ENCODE measurements around the gene MFGE8.
"Not testable (repeated sequence)": the region's sequence is repeated elsewhere in the genome, so short reads cannot be mapped to it uniquely, and the experiment has no call there.

MFGE8 gene

DNA sequence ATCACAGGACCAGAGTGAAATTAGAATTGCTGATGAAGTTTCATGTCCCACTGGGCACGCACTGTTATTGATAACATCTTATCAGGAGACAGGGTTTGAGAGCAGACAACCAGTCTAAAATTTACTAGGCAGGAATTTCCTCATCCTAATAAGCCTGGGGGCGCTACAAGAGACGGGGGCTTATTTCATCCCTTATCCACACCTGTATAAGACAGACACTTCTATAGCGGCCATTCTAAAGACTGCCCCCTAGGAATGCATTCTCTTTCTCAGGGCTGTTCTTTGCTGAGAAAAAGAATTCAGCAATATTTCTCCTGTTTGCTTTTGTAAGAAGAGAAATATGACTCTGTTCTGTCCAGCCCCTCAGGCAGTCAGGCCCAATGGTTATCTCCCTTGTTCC, 21.3 kb upstream of the MFGE8 start:
- not testable (repeated sequence) for H3K4me2 ChIP-seq (ENCODE audit: low read length); H3K27ac ChIP-seq (ENCODE audit: low read depth, low read length); H4K5ac ChIP-seq (ENCODE audit: low read length); H3K23ac ChIP-seq (ENCODE audit: low read length); H3K27me3 ChIP-seq (ENCODE audit: insufficient read depth, low read length, poor library complexity); H3K79me1 ChIP-seq (ENCODE audit: low read length); H3K4ac ChIP-seq (ENCODE audit: low read depth, low read length); H2BK120ac ChIP-seq (ENCODE audit: low read depth, low read length); H3K56ac ChIP-seq (ENCODE audit: low read length); H3K79me2 ChIP-seq (ENCODE audit: control insufficient read depth, insufficient read depth, low read length); H3K4me1 ChIP-seq (ENCODE audit: control insufficient read depth, low read depth, low read length); H3K9ac ChIP-seq (ENCODE audit: low read length); H3K18ac ChIP-seq (ENCODE audit: low read length); H2BK5ac ChIP-seq (ENCODE audit: low read length); H3K36me3 ChIP-seq (ENCODE audit: control insufficient read depth, insufficient read depth, low read length); H2AK5ac ChIP-seq (ENCODE audit: low read length); H4K8ac ChIP-seq (ENCODE audit: low read depth, low read length); H3K4me3 ChIP-seq (ENCODE audit: low read length); DNase-seq; H2BK15ac ChIP-seq (replicated peaks; ENCODE audit: low read depth)
- no CpG with 5 or more reads among the region's 4 CpGs for WGBS (ENCODE audit: extremely low coverage, insufficient coverage, low lambda C conversion rate)

DNA sequence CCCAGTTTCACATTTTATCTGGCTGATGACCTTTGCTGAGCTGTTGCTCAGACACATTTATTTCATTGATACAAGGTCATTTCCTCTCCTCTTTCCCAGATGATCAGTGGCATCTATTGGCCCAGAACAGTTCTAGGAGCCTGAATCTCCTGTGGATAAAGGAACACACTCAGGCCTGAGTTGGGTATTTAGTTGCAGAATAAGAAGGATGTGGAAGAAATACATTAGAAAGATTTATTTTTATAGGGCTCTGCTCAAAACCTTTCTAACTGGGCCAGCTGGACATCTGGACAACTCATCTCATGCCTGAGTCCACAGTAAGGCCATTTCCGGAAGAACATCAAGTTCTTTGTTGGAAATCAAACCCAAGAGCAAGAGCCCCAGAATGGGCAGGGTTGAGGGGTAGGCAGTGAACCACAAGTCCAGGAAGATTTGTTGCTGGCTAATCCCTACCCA, 19.7 kb upstream of the MFGE8 start:
- Histone ChIP-seq H3K79me1 (ENCODE audit: low read length) (no peaks in the 10 kb centered on the region), H3K27ac (ENCODE audit: low read depth, low read length) (no peak overlapping the region), H2BK15ac (replicated peaks; ENCODE audit: low read depth) (no peak overlapping the region)

DNA sequence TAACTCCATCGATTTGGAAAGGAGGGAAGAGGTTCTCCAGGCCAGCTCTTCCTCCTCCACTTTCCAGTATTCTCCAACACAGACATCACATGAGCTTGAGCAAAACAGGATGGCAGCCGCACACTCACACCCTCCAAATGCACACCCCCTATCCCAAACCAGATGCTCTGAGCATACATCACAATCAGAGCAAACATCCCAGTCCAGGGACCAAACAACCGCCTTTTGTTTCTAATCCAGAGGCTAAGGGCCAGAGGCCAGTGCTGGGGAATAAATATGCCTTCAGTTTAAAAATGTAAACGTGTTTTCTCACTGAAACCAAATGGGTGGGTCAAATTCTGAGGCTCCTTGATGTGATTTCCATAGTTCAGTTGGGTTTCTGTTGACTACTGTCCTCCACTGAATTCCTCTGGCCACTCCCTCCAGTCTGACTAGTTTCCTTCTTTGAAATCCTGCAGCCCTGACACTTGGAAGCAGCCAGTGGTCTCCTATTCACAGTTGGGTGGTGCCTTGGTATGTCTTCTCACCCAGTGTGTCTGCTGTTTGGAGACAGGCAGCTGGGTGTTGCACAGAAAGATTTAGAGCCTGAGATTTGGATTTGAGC, 19.2 kb upstream of the MFGE8 start:
- H2BK15ac ChIP-seq (replicated peaks; ENCODE audit: low read depth), result no peak overlapping the region
- H3K4ac ChIP-seq (ENCODE audit: low read depth, low read length), result no peak overlapping the region
- no peaks in the 10 kb centered on the region for H3K79me1 ChIP-seq (ENCODE audit: low read length)
- no peak overlapping the region for H3K18ac ChIP-seq (ENCODE audit: low read length)
- H2AK5ac ChIP-seq (ENCODE audit: low read length), result no peak overlapping the region
- no peak overlapping the region for H3K9ac ChIP-seq (ENCODE audit: low read length)
- H3K23ac ChIP-seq (ENCODE audit: low read length), result no peak overlapping the region
- no peak overlapping the region for H3K27ac ChIP-seq (ENCODE audit: low read depth, low read length)
- H3K4me3 ChIP-seq (ENCODE audit: low read length), result no peak overlapping the region
- no peak overlapping the region for H4K8ac ChIP-seq (ENCODE audit: low read depth, low read length)
- DNase-seq, result no peak
- H3K27me3 ChIP-seq (ENCODE audit: insufficient read depth, low read length, poor library complexity), result no peaks in the 10 kb centered on the region
- no peaks in the 10 kb centered on the region for H3K36me3 ChIP-seq (ENCODE audit: control insufficient read depth, insufficient read depth, low read length)
- no peak overlapping the region for H3K4me2 ChIP-seq (ENCODE audit: low read length)
- WGBS (ENCODE audit: extremely low coverage, insufficient coverage, low lambda C conversion rate), result no CpG with 5 or more reads among the region's 4 CpGs
- no peaks in the 10 kb centered on the region for H3K79me2 ChIP-seq (ENCODE audit: control insufficient read depth, insufficient read depth, low read length)
- no peak overlapping the region for H2BK5ac ChIP-seq (ENCODE audit: low read length)
- no peak overlapping the region for H3K56ac ChIP-seq (ENCODE audit: low read length)
- H2BK120ac ChIP-seq (ENCODE audit: low read depth, low read length), result no peak overlapping the region
- no peak overlapping the region for H4K5ac ChIP-seq (ENCODE audit: low read length)
- H3K4me1 ChIP-seq (ENCODE audit: control insufficient read depth, low read depth, low read length), result no peaks in the 10 kb centered on the region

More for the DNA sequence above, 19.7 kb upstream of the MFGE8 start:
- H3K36me3 ChIP-seq (ENCODE audit: control insufficient read depth, insufficient read depth, low read length), result no peaks in the 10 kb centered on the region
- H2BK5ac ChIP-seq (ENCODE audit: low read length), result no peak overlapping the region
- H4K5ac ChIP-seq (ENCODE audit: low read length), result no peak overlapping the region
- H2AK5ac ChIP-seq (ENCODE audit: low read length), result no peak overlapping the region
- H3K9ac ChIP-seq (ENCODE audit: low read length), result no peak overlapping the region
- no peaks in the 10 kb centered on the region for H3K27me3 ChIP-seq (ENCODE audit: insufficient read depth, low read length, poor library complexity)
- no peak overlapping the region for H3K18ac ChIP-seq (ENCODE audit: low read length)
- H4K8ac ChIP-seq (ENCODE audit: low read depth, low read length), result no peak overlapping the region
- no CpG with 5 or more reads among the region's 1 CpG for WGBS (ENCODE audit: extremely low coverage, insufficient coverage, low lambda C conversion rate)
- H3K4ac ChIP-seq (ENCODE audit: low read depth, low read length), result no peak overlapping the region
- no peaks in the 10 kb centered on the region for H3K4me1 ChIP-seq (ENCODE audit: control insufficient read depth, low read depth, low read length)
- H2BK120ac ChIP-seq (ENCODE audit: low read depth, low read length), result no peak overlapping the region
- H3K79me2 ChIP-seq (ENCODE audit: control insufficient read depth, insufficient read depth, low read length), result no peaks in the 10 kb centered on the region
- DNase-seq, result no peak
- no peak overlapping the region for H3K4me3 ChIP-seq (ENCODE audit: low read length)
- no peak overlapping the region for H3K23ac ChIP-seq (ENCODE audit: low read length)
- H3K4me2 ChIP-seq (ENCODE audit: low read length), result no peak overlapping the region
- H3K56ac ChIP-seq (ENCODE audit: low read length), result no peak overlapping the region

DNA sequence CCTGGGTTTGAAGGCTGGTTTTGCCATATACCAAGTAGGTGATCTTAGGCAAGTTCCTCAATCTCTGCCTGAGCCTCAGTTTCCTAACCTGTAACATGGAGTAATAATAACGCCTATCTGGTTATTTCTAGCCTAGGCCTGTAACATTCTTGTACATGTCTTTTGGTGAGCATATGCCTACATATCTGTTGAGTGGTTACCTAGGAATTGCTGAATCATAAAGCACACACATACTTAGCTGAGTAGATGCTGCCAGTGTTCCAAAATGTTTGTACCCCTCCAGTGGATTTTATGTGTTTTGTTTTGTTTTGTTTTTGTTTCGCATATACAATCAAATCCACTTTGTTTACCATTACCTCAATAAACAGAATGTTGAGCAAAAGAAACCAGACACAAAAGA, 17.4 kb upstream of the MFGE8 start:
- WGBS (ENCODE audit: extremely low coverage, insufficient coverage, low lambda C conversion rate), result no CpG with 5 or more reads among the region's 2 CpGs
- no peak overlapping the region for H2BK120ac ChIP-seq (ENCODE audit: low read depth, low read length)
- H3K79me2 ChIP-seq (ENCODE audit: control insufficient read depth, insufficient read depth, low read length), result no peaks in the 10 kb centered on the region
- H2BK5ac ChIP-seq (ENCODE audit: low read length), result no peak overlapping the region
- H2BK15ac ChIP-seq (replicated peaks; ENCODE audit: low read depth), result no peak overlapping the region
- H3K56ac ChIP-seq (ENCODE audit: low read length), result no peak overlapping the region
- no peaks in the 10 kb centered on the region for H3K36me3 ChIP-seq (ENCODE audit: control insufficient read depth, insufficient read depth, low read length)
- H3K27me3 ChIP-seq (ENCODE audit: insufficient read depth, low read length, poor library complexity), result no peaks in the 10 kb centered on the region
- H3K4ac ChIP-seq (ENCODE audit: low read depth, low read length), result no peak overlapping the region
- H4K5ac ChIP-seq (ENCODE audit: low read length), result no peak overlapping the region
- H3K4me3 ChIP-seq (ENCODE audit: low read length), result no peak overlapping the region
- no peaks in the 10 kb centered on the region for H3K79me1 ChIP-seq (ENCODE audit: low read length)
- no peak overlapping the region for H3K18ac ChIP-seq (ENCODE audit: low read length)
- no peak for DNase-seq
- no peak overlapping the region for H2AK5ac ChIP-seq (ENCODE audit: low read length)
- H3K4me1 ChIP-seq (ENCODE audit: control insufficient read depth, low read depth, low read length), result no peaks in the 10 kb centered on the region
- H3K23ac ChIP-seq (ENCODE audit: low read length), result no peak overlapping the region
- H3K27ac ChIP-seq (ENCODE audit: low read depth, low read length), result no peak overlapping the region
- no peak overlapping the region for H3K9ac ChIP-seq (ENCODE audit: low read length)
- no peak overlapping the region for H3K4me2 ChIP-seq (ENCODE audit: low read length)
- H4K8ac ChIP-seq (ENCODE audit: low read depth, low read length), result no peak overlapping the region

DNA sequence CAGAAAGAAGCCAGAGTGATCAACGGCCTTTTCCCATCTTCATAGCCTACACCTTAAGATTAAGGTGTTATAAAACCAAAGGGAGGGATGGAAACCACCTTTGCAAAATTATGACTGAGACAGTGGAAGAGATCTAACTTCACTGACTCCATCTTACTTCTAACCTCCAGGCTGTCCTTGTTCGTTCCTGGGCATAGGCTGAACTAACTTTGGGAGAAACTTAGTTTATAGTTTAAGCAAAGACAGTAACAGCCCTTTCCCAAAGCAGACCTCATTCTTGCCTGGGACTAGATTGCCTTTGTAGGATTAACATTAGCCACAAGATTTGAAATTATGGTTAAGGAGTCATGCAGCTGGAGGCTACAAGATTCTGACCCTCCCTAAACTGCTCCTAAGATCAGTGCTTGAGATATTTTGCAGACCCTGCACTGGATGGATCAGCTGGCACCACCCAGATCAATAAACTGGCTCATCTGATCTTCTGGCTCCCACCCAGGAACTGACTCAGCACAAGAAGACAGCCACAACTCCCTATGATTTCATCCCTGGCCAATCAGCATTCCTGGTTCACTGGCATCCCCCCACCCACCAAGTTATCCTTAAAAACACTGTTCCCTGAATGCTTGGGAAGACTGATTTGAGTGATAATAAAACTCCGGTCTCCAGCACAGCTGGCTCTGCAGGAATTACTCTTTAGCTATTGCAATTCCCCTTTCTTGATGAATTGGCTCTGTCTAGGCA, 16.3 kb upstream of the MFGE8 start:
- H3K79me2 ChIP-seq (ENCODE audit: control insufficient read depth, insufficient read depth, low read length); H3K4me2 ChIP-seq (ENCODE audit: low read length); H3K4ac ChIP-seq (ENCODE audit: low read depth, low read length); H3K4me3 ChIP-seq (ENCODE audit: low read length); H3K36me3 ChIP-seq (ENCODE audit: control insufficient read depth, insufficient read depth, low read length); H2BK120ac ChIP-seq (ENCODE audit: low read depth, low read length); H4K8ac ChIP-seq (ENCODE audit: low read depth, low read length); H2BK15ac ChIP-seq (replicated peaks; ENCODE audit: low read depth); H3K9ac ChIP-seq (ENCODE audit: low read length); H4K5ac ChIP-seq (ENCODE audit: low read length); H2BK5ac ChIP-seq (ENCODE audit: low read length); H3K56ac ChIP-seq (ENCODE audit: low read length); H3K18ac ChIP-seq (ENCODE audit: low read length); H3K27ac ChIP-seq (ENCODE audit: low read depth, low read length); H3K27me3 ChIP-seq (ENCODE audit: insufficient read depth, low read length, poor library complexity); DNase-seq; H2AK5ac ChIP-seq (ENCODE audit: low read length); H3K23ac ChIP-seq (ENCODE audit: low read length); H3K79me1 ChIP-seq (ENCODE audit: low read length); H3K4me1 ChIP-seq (ENCODE audit: control insufficient read depth, low read depth, low read length): not testable (repeated sequence)
- WGBS (ENCODE audit: extremely low coverage, insufficient coverage, low lambda C conversion rate), result no CpG with 5 or more reads among the region's 3 CpGs

DNA sequence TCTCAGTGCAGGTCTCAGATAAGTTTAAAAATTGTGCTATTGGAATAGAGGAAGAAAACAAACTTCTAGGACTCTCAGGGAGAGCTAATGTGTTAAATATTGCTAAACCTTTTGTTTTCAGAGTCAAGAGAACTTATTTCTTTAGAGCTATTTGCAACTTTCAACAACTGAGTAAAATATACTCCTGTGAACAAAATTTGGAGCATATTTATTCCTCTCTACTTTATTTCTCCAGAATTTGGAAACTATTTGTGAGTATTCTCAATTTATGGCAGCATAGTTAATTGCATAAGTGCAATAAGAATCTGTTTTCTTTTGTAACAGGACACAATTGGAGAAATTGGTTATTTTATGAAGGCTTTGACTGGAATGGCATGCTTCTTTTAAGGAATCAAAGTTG, 15.0 kb upstream of the MFGE8 start:
- not testable (repeated sequence) for H3K36me3 ChIP-seq (ENCODE audit: control insufficient read depth, insufficient read depth, low read length); H3K4me2 ChIP-seq (ENCODE audit: low read length)

More for the DNA sequence above, 15.0 kb upstream of the MFGE8 start:
- H3K56ac ChIP-seq (ENCODE audit: low read length); H3K27ac ChIP-seq (ENCODE audit: low read depth, low read length); H4K5ac ChIP-seq (ENCODE audit: low read length); H3K79me2 ChIP-seq (ENCODE audit: control insufficient read depth, insufficient read depth, low read length); H3K4me1 ChIP-seq (ENCODE audit: control insufficient read depth, low read depth, low read length); H3K4me3 ChIP-seq (ENCODE audit: low read length); H3K9ac ChIP-seq (ENCODE audit: low read length); H2BK5ac ChIP-seq (ENCODE audit: low read length); H3K4ac ChIP-seq (ENCODE audit: low read depth, low read length); H3K79me1 ChIP-seq (ENCODE audit: low read length); H2BK15ac ChIP-seq (replicated peaks; ENCODE audit: low read depth); DNase-seq; H3K18ac ChIP-seq (ENCODE audit: low read length); H3K27me3 ChIP-seq (ENCODE audit: insufficient read depth, low read length, poor library complexity); H2AK5ac ChIP-seq (ENCODE audit: low read length); H3K23ac ChIP-seq (ENCODE audit: low read length); H4K8ac ChIP-seq (ENCODE audit: low read depth, low read length); H2BK120ac ChIP-seq (ENCODE audit: low read depth, low read length): not testable (repeated sequence)
